ENCODE measurements around the gene FAM227B. TPM values are rescaled to one million over a fixed set of nuclear protein-coding genes. Genes with fewer than 3 reads are reported as not detected.

FAM227B gene
- total RNA-seq, 6 experiments from 2014 or later = 4.3 to 7.5 (median 5.7) TPM

- peaks cover 28% of the 10 kb centered on the region for H3K36me3 Mint-ChIP-seq (ENCODE audit: low read depth)
- no peak for DNase-seq
- H3K27me3 Mint-ChIP-seq (ENCODE audit: insufficient read depth) = no peaks in the 10 kb centered on the region
- H3K4me1 Mint-ChIP-seq (ENCODE audit: low read depth) = peaks cover 6% of the 10 kb centered on the region
- H3K27ac Mint-ChIP-seq = no peak overlapping the region
- TF ChIP-seq, protein P1, sequence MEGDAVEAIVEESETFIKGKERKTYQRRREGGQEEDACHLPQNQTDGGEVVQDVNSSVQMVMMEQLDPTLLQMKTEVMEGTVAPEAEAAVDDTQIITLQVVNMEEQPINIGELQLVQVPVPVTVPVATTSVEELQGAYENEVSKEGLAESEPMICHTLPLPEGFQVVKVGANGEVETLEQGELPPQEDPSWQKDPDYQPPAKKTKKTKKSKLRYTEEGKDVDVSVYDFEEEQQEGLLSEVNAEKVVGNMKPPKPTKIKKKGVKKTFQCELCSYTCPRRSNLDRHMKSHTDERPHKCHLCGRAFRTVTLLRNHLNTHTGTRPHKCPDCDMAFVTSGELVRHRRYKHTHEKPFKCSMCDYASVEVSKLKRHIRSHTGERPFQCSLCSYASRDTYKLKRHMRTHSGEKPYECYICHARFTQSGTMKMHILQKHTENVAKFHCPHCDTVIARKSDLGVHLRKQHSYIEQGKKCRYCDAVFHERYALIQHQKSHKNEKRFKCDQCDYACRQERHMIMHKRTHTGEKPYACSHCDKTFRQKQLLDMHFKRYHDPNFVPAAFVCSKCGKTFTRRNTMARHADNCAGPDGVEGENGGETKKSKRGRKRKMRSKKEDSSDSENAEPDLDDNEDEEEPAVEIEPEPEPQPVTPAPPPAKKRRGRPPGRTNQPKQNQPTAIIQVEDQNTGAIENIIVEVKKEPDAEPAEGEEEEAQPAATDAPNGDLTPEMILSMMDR (IDR thresholded peaks at IDR 0.05) = no peak
- H3K9me3 Mint-ChIP-seq = no peaks in the 10 kb centered on the region
- no peak overlapping the region for H3K4me3 Mint-ChIP-seq
These were observed 277.1 kb downstream of the FAM227B start for GRCh38 chr15:49343546-49343945.

DNA sequence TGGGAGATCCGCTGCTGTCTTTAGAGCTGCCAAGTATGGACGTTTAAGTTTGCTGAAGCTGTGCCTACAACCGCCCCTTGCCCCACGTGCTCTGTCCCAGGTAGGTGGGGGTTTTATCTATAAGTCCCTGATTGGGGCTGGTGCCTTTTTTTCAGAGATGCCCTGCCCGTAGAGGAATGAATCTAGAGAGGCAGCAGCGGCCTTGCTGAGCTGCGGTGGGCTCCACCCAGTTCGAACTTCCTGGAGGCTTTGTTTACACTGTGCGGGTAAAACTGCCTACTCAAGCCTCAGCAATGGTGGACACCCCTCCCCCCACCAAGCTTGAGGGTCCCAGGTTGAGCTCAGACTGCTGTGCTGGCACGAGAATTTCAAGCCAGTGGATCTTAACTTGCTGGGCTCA, 281.0 kb downstream of the FAM227B start:
- Mint-ChIP-seq H3K9me3 (no peaks in the 10 kb centered on the region), H3K36me3 (ENCODE audit: low read depth) (peaks cover 35% of the 10 kb centered on the region), H3K4me1 (ENCODE audit: low read depth) (peaks cover 6% of the 10 kb centered on the region), H3K27ac (no peak overlapping the region), H3K4me3 (no peak overlapping the region), H3K27me3 (ENCODE audit: insufficient read depth) (no peaks in the 10 kb centered on the region)
- TF ChIP-seq, protein P1 (IDR thresholded peaks at IDR 0.05) = no peak
- no peak for DNase-seq

DNA sequence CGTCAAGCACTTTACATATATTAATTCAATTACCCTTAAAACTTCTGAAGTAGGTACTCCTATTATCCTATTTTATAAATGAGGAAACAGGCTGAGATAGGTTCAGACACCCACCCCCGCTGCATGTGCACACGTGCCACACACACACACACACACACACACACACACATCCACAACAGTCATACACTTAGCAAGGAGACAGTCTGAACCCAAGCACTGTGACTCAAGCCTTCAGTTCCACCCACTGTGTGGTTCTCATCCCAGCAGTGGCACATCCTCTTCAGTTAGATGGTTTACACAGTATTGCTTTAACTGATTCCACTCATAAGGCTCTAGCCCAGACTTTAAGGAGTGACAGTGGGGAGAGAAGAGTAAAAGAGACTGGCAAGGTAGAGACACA, 288.7 kb downstream of the FAM227B start:
- H3K27me3 Mint-ChIP-seq (ENCODE audit: insufficient read depth) = no peaks in the 10 kb centered on the region
- H3K27ac Mint-ChIP-seq = peak overlapping the region; percentile 1
- H3K36me3 Mint-ChIP-seq (ENCODE audit: low read depth) = peaks cover 24% of the 10 kb centered on the region
- H3K4me3 Mint-ChIP-seq = no peak overlapping the region; the same call in 1 of the 2 replicates
- peaks cover 21% of the 10 kb centered on the region for H3K4me1 Mint-ChIP-seq (ENCODE audit: low read depth)
- no peaks in the 10 kb centered on the region for H3K9me3 Mint-ChIP-seq
- DNase-seq = no peak
- TF ChIP-seq, protein P1 (IDR thresholded peaks at IDR 0.05) = no peak

- Mint-ChIP-seq H3K36me3 (ENCODE audit: low read depth) (peaks cover 24% of the 10 kb centered on the region), H3K27me3 (ENCODE audit: insufficient read depth) (no peaks in the 10 kb centered on the region), H3K4me3 (no peak overlapping the region), H3K27ac (no peak overlapping the region), H3K4me1 (ENCODE audit: low read depth) (peaks cover 21% of the 10 kb centered on the region), H3K9me3 (no peaks in the 10 kb centered on the region)
- TF ChIP-seq, protein P1 (IDR thresholded peaks at IDR 0.05) = no peak
- DNase-seq = no peak
These were observed 289.2 kb downstream of the FAM227B start for GRCh38 chr15:49331442-49331841.

DNA sequence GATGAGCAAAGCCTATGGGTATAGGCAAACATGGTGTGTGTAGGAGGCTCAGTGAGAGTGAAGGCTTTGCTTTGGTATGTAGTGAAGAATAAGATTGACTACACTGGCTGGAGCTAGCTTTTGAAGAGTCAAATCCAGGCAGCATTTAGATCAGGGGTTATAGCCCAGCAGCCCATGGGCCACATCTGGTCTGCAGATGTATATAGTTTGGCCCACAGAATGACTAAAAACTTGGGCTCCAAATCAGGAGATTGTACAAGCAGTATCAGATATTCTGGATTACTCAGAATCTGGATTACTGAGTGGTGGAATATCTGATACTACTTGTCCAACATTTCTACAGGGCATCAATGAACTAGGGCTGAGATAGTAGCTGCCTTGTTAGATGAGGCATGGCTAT, 290.5 kb downstream of the FAM227B start:
- no peaks in the 10 kb centered on the region for H3K9me3 Mint-ChIP-seq
- no peaks in the 10 kb centered on the region for H3K27me3 Mint-ChIP-seq (ENCODE audit: insufficient read depth)
- no peak for DNase-seq

More for the DNA sequence above, 290.5 kb downstream of the FAM227B start:
- peaks cover 24% of the 10 kb centered on the region for H3K36me3 Mint-ChIP-seq (ENCODE audit: low read depth)
- no peak overlapping the region for H3K4me3 Mint-ChIP-seq
- TF ChIP-seq, protein P1 (IDR thresholded peaks at IDR 0.05) = no peak
- no peak overlapping the region for H3K27ac Mint-ChIP-seq
- H3K4me1 Mint-ChIP-seq (ENCODE audit: low read depth) = peaks cover 21% of the 10 kb centered on the region

All from HFFc6 (cell line).